ENCODE results near the gene PSTPIP1.

Gene PSTPIP1

GRCh38 chr15:77019521-77020331 lies 24.8 kb downstream of the PSTPIP1 start:
- DNase-seq (ENCODE audit: low read depth), result peak; percentile 56

GRCh38 chr15:77020348-77021087 lies 25.6 kb downstream of the PSTPIP1 start:
- DNase-seq (ENCODE audit: low read depth), result no peak

GRCh38 chr15:77021088-77021481 lies 26.2 kb downstream of the PSTPIP1 start:
- DNase-seq (ENCODE audit: low read depth), result no peak

- DNase-seq (ENCODE audit: low read depth), result no peak
Measured at GRCh38 chr15:77021803-77022381, 27.0 kb downstream of the PSTPIP1 start.

- DNase-seq (ENCODE audit: low read depth), result no peak
Measured at GRCh38 chr15:77022646-77023575, 28.0 kb downstream of the PSTPIP1 start.

- no peak for DNase-seq (ENCODE audit: low read depth)
Measured at GRCh38 chr15:77023576-77024272, 28.8 kb downstream of the PSTPIP1 start.

- peak; percentile 22 for DNase-seq (ENCODE audit: low read depth)
Measured at GRCh38 chr15:77024273-77025082, 29.6 kb downstream of the PSTPIP1 start.

- DNase-seq (ENCODE audit: low read depth), result no peak
Measured at GRCh38 chr15:77025083-77025901, 30.4 kb downstream of the PSTPIP1 start.

GRCh38 chr15:77025941-77026411 lies 31.1 kb downstream of the PSTPIP1 start:
- no peak for DNase-seq (ENCODE audit: low read depth)

GRCh38 chr15:77026501-77027110 lies 31.7 kb downstream of the PSTPIP1 start:
- no peak for DNase-seq (ENCODE audit: low read depth)

- DNase-seq (ENCODE audit: low read depth), result no peak
Measured at GRCh38 chr15:77027111-77027696, 32.3 kb downstream of the PSTPIP1 start.

GRCh38 chr15:77027697-77028450 lies 32.9 kb downstream of the PSTPIP1 start:
- no peak for DNase-seq (ENCODE audit: low read depth)

GRCh38 chr15:77028451-77029165 lies 33.7 kb downstream of the PSTPIP1 start:
- DNase-seq (ENCODE audit: low read depth), result no peak

GRCh38 chr15:77029166-77030047 lies 34.5 kb downstream of the PSTPIP1 start:
- DNase-seq (ENCODE audit: low read depth), result no peak

GRCh38 chr15:77030048-77030927 lies 35.4 kb downstream of the PSTPIP1 start:
- DNase-seq (ENCODE audit: low read depth), result no peak

Measured in amniotic epithelial cell (primary cell).